GM18505 (cell line): ENCODE measurements around the gene ERBB4.

Experiments
- ATAC-seq: cut with Tn5 transposase; IDR thresholded peaks from one replicate; pipeline ENCODE4 v1.9.1; 2021; ENCODE audit not compliant: unreplicated experiment
- POLR2A ChIP-seq: IDR thresholded peaks from 4 replicates; pipeline ENCODE4 v1.6.1; 2011; ENCODE audit warnings: borderline replicate concordance; ENCODE audit not compliant: insufficient read depth, insufficient read length; ENCODE audit errors: extremely low read depth

Gene ERBB4

GRCh38 chr2:211690736-211691135, 847.9 kb downstream of the ERBB4 start:
- ATAC-seq: no peak
- TF ChIP-seq POLR2A: no peak

GRCh38 chr2:211688196-211688595, 850.4 kb downstream of the ERBB4 start:
- no peak for ATAC-seq

GRCh38 chr2:211674715-211675114, 863.9 kb downstream of the ERBB4 start:
- no peak for ATAC-seq

More at GRCh38 chr2:211688196-211688595, 850.4 kb downstream of the ERBB4 start:
- no peak for TF ChIP-seq POLR2A

GRCh38 chr2:211673133-211673905, 865.3 kb downstream of the ERBB4 start:
- TF ChIP-seq POLR2A: no peak
- ATAC-seq: no peak

More at GRCh38 chr2:211674715-211675114, 863.9 kb downstream of the ERBB4 start:
- TF ChIP-seq POLR2A: no peak

- no peak for TF ChIP-seq POLR2A
- no peak for ATAC-seq
Observed at GRCh38 chr2:211671977-211672376, 866.6 kb downstream of the ERBB4 start.

- TF ChIP-seq POLR2A: no peak
- ATAC-seq: no peak
Observed at GRCh38 chr2:211665299-211665698, 873.3 kb downstream of the ERBB4 start.

- no peak for ATAC-seq
- no peak for TF ChIP-seq POLR2A
Observed at GRCh38 chr2:211664321-211664720, 874.3 kb downstream of the ERBB4 start.

GRCh38 chr2:211654211-211654780, 884.3 kb downstream of the ERBB4 start:
- no peak for TF ChIP-seq POLR2A
- ATAC-seq: no peak

- no peak for ATAC-seq
Observed at GRCh38 chr2:211652327-211652726, 886.3 kb downstream of the ERBB4 start.

GRCh38 chr2:211649331-211649730, 889.3 kb downstream of the ERBB4 start:
- no peak for ATAC-seq

More at GRCh38 chr2:211652327-211652726, 886.3 kb downstream of the ERBB4 start:
- no peak for TF ChIP-seq POLR2A

GRCh38 chr2:211631503-211631902, 907.1 kb downstream of the ERBB4 start:
- TF ChIP-seq POLR2A: no peak
- ATAC-seq: no peak

More at GRCh38 chr2:211649331-211649730, 889.3 kb downstream of the ERBB4 start:
- TF ChIP-seq POLR2A: no peak

GRCh38 chr2:211623096-211623495, 915.5 kb downstream of the ERBB4 start:
- no peak for TF ChIP-seq POLR2A
- no peak for ATAC-seq

- no peak for ATAC-seq
- TF ChIP-seq POLR2A: no peak
Observed at GRCh38 chr2:211620986-211621385, 917.6 kb downstream of the ERBB4 start.

- no peak for TF ChIP-seq POLR2A
- no peak for ATAC-seq
Observed at GRCh38 chr2:211617803-211618202, 920.8 kb downstream of the ERBB4 start.
